Measurements from ENCODE around the gene FAM81B.

DNA sequence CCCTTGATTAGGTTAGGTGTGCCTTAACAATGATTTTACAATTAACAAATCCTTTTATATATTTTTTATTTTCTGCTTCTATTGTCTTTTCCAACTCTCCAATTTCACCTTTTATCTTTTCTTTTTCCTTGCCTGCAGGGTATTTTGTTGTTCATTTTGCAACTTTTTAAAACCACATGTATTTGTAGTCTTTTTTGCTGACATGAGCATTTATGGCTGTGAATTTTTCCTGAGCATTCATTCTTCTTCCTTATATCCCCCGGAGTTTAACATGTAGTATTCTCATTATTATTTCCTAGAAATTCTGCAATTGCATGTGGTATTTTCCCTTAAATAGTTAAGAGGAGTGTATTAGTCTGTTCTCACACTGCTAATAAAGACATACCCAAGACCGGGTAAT lies 41.6 kb downstream of the FAM81B start:
- TF ChIP-seq, protein P1, sequence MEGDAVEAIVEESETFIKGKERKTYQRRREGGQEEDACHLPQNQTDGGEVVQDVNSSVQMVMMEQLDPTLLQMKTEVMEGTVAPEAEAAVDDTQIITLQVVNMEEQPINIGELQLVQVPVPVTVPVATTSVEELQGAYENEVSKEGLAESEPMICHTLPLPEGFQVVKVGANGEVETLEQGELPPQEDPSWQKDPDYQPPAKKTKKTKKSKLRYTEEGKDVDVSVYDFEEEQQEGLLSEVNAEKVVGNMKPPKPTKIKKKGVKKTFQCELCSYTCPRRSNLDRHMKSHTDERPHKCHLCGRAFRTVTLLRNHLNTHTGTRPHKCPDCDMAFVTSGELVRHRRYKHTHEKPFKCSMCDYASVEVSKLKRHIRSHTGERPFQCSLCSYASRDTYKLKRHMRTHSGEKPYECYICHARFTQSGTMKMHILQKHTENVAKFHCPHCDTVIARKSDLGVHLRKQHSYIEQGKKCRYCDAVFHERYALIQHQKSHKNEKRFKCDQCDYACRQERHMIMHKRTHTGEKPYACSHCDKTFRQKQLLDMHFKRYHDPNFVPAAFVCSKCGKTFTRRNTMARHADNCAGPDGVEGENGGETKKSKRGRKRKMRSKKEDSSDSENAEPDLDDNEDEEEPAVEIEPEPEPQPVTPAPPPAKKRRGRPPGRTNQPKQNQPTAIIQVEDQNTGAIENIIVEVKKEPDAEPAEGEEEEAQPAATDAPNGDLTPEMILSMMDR (IDR thresholded peaks at IDR 0.05), result no peak
- TF ChIP-seq POLR2A (IDR thresholded peaks at IDR 0.05), result no peak

Measured in sigmoid colon (tissue), 3 donors.